GM21447 (cell line): ENCODE measurements around the gene LENEP.

ENCODE experiments used
- ATAC-seq: cut with Tn5 transposase; IDR thresholded peaks from one replicate; pipeline ENCODE4 v1.9.1; 2021; ENCODE audit not compliant: unreplicated experiment

The LENEP gene

DNA sequence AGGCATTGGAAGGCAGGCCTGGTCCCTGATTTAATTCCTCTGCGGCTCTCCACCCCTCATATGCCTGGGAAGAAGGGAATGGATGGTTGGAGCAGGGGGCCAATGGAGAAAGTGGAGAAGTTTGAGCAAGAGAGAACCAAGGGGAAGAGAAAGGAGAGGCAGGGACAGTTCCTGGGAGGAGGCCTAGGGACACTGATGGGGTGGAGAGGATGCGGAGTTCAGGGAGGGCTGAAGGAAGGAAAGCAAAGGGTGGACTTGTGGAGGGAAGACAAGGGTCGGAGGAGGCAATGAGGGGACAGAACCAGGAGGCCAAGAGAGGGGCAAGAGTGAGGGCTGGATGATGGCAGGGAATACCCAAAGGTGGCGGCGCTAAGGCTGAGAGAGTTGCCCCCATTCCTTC is 16.4 kb downstream of the LENEP start:
- no peak for ATAC-seq

DNA sequence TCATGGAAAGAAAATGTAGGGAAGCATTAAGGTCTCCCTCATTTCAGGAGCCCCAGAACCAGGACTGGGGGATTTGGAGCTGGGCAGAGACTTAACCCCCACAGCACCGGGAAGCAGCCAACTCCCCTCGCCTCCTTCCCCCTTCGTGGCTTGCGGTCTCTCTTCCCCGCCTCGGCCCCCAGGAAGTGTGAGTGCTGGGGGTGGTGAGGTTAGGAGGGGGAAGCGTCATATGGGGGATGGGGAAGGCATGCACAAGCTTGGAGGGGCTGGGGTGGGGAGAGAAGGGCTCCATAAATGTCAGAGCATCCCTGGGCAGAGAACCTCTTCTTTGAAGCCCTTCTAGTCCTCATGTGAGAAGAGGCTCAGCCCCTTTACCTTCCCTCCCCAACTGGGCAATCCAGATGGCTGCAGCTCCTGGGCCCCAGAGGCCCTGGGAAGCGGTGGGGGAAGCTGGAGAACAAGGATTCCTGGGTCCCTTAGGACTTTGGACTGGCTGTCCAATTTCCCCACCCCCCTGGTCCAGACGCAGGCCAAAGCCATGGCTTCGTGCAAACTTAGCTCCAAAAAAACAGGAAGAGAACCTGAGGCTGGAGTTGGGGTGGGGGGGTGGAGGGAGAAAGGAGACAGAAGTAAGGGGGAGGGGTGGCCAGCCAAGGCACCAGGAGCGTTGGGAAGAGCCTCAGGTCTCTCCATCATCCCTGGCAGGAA is 17.0 kb downstream of the LENEP start:
- ATAC-seq: no peak

GRCh38 chr1:155011004-155011416 is 17.6 kb downstream of the LENEP start:
- ATAC-seq: no peak

DNA sequence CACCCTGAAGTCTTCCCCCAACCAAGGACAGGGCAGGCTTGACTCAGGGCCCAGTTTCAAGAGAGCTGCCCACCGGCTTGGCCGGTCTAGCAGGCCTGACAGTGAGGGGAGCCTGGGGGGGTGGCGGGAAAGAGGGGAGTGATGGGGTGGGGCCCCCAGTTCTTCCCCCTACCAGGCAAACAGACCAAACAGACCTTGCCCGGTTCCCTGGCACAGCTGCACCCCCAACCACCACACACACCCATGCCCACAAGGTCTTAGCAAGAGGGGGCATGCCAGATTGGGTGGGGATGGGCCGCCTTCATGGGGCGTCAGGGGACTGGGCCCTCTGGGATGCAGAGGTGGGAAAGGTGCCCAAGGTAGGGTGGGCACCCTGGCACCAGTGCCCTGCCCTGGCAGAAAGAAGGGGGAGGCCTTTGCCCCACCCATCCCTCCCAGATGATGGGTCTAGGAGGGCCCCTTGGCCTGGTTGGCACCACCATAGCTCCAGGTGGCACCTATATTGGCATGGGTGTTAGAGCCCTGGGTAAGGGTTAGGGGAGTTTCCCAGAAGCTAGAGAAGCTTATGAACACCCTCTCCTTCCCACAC is 18.1 kb downstream of the LENEP start:
- no peak for ATAC-seq

DNA sequence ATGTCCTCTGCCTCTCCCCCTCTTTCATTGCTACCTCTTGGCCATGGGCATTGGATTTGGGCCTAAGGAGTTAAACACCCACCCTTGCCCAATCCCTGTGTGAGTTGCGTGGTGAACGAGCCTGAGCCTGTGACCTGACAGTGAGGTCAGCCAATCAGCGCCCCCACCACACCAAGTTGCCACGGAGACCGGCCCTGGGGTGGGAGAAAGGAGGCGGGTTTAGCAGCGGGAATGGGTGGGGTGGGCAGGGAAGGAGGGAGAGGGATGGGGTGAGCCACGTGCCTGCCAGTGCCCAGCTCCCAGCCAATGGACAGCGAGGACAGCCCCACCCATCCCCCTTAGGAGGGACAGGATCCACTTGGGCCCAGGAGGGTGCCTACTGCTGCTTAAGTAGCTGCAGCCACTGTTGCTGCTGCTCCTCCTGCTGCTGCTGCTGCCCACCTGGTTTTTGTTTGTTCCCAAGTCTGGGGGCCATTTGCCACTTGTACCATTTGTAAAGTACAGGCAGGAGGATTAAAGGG is 18.7 kb downstream of the LENEP start:
- no peak for ATAC-seq

DNA sequence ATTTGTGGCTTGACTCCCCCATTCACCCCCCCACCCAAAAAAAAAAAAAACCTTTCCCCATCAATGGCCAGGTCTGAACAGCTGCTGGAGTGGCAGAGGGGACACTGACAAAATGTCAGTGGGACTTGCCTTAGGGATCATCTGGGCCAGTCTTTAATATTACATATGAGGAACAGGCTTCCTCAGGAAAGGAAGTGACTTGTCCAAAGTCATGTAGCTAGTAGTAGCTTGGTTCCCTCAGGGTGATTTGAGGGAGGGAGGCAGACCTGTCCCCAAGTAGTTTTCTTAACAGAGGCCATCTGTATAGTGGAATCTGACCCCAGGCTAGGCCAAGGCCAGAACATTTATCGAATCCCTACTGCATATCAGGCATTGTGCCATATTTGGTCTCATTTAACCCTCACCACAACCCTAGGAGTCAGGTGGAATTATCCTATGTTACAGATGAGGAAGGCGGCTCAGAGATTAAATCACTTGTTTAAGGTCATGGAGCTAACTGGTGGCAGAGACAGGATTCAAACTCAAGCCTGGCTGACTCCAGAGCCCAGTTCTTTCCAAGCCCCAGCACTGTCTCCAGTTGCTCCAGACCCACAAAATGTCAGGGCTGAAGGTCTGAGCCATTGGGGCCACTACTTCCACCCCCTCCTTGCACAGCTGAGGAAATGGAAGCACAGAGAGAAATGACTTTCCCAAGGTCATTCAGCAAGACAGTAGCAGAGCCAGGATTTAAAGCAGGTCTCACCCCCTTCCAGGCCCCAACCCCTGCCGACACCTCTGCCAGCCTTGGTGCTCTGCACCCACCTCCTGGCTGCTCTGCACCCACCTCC is 19.6 kb downstream of the LENEP start:
- ATAC-seq: no peak

DNA sequence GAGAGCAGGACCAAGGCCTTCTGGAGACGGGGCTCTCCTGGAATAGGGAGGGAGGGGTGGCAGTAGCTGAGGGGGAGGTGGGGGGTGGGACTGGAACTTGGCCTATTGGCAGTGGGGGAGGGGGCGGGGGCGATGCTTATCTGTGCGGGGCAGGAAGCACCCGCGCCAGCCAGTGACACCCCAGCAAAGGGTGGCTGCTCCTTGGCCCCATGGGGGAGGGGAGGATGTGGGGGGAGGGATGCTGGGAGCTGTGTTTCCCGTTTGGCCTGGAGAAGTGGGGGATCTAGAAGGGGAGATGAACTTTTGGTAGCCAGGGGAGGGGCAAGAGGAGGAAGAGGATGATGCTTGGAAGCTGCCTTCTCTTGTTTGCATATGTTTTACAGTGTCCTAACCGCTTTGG is 20.2 kb downstream of the LENEP start:
- no peak for ATAC-seq

- ATAC-seq: no peak
Observed at GRCh38 chr1:155014709-155015508, 21.5 kb downstream of the LENEP start.

GRCh38 chr1:155015527-155016230 is 22.3 kb downstream of the LENEP start:
- ATAC-seq: no peak

DNA sequence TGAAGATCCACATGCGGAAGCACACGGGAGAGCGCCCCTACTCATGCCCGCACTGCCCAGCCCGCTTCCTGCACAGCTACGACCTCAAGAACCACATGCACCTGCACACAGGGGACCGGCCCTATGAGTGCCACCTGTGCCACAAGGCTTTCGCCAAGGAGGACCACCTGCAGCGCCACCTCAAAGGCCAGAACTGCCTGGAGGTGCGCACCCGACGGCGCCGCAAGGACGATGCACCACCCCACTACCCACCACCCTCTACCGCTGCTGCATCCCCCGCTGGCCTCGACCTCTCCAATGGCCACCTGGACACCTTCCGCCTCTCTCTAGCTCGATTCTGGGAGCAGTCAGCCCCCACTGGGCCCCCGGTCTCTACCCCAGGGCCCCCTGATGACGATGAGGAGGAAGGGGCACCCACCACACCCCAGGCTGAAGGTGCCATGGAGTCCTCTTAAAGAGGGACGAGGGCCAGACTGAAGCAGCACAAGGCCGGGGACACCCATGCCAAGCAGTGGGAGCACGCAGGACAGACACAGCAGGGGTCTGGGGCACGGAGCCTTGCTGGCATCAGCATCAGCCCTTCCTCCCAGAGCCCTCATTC is 22.9 kb downstream of the LENEP start:
- no peak for ATAC-seq

- ATAC-seq: peak; percentile 68
Observed at GRCh38 chr1:155017041-155017945, 23.9 kb downstream of the LENEP start.

DNA sequence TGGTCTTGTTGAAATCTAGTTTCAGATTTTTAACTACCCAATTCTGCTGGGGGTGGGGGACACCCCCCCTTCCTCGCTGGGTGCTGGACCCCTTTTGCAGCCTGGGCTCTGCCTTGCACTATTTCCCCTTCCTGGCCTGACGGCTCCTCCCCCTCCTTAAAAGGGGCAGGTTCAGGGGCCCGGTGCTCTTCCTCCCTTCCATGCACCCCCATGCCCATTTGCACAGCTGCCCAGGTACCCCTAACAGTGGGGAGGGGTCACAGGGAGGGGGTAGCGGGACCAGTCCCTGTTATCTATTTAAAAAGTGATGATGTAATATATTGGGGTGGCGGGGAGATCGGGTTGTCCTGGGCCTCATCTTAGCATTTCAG is 24.5 kb downstream of the LENEP start:
- ATAC-seq: no peak

DNA sequence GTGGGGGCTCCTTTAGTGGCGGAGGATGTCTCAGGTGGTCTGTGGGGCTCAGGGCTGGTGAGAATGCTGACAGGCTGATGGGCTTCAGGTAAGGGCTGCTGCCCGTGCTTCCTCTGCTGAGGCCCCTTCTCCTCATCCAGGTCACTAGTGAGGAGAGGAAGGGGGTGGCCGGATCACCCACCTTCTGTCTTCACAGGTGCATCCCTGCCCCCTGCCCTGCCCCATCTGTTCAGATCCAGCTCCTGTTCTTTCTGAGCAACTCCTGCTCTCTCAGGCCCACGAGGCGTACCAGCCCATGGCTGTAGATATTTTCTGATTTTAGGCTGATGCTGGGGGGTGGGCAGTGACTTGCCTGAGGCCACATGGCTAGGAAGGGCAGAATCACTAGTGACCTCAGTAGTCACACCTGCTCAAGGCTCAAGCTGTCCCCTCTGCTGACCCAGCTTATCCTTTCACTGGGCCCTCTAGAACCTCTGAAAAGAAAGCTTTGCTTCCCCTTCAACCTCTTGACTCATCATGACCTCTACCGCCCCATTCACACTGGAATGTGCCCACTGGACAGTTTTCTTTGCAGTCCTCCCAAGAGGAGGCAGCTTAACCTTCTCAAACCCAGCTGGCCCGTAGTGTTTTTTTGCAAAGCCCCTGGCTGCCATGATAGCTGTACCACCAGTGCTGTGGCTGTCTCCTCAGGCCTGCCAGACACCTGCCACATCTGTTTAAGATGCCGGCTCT is 25.4 kb downstream of the LENEP start:
- no peak for ATAC-seq

GRCh38 chr1:155019377-155020245 is 26.2 kb downstream of the LENEP start:
- no peak for ATAC-seq

GRCh38 chr1:155022136-155022926 is 28.9 kb downstream of the LENEP start:
- no peak for ATAC-seq

- no peak for ATAC-seq
Observed at GRCh38 chr1:155022927-155023236, 29.5 kb downstream of the LENEP start.

- no peak for ATAC-seq
Observed at GRCh38 chr1:155023627-155024026, 30.2 kb downstream of the LENEP start.
